Measurements from ENCODE around the gene MARF1.

The MARF1 gene

DNA sequence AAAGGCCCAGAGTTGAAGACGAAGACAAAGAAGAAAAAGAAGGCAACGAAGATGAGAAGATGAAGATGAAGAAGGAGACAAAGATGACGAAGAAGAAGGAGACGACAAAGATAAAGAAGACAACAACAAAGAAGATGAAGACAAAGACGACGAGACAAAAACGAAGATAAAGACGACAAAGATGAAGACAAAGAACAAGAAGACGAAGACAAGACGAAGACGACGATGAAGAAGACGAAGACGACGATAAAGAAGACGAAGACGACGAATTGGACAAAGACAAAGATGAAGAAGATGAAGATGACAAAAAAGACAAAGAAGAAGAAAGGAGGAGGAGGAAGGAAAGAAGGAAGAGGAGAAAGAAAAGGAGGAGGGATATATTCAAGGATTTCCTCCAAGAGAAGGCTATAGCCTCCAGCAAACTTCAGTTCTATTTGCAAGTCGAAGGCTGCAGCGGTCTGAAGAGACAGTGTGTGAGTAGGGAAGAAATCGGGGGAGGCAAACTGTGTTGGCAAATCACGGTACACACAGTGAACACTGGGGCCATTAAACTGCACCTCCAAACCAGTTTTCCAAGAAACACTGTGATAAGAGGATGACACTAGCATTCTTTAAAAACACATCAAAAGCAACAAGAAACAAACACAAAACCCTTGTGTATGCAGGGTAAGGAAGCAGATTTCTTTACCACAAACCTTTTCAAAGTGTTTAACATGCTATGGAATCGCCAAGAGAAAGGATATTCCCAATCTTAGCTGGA is 40.5 kb downstream of the MARF1 start:
- DNase-seq (ENCODE audit: low read depth, low spot score) = no peak

GRCh38 chr16:15601212-15601879 is 41.6 kb downstream of the MARF1 start:
- no peak for DNase-seq (ENCODE audit: low read depth, low spot score)

DNA sequence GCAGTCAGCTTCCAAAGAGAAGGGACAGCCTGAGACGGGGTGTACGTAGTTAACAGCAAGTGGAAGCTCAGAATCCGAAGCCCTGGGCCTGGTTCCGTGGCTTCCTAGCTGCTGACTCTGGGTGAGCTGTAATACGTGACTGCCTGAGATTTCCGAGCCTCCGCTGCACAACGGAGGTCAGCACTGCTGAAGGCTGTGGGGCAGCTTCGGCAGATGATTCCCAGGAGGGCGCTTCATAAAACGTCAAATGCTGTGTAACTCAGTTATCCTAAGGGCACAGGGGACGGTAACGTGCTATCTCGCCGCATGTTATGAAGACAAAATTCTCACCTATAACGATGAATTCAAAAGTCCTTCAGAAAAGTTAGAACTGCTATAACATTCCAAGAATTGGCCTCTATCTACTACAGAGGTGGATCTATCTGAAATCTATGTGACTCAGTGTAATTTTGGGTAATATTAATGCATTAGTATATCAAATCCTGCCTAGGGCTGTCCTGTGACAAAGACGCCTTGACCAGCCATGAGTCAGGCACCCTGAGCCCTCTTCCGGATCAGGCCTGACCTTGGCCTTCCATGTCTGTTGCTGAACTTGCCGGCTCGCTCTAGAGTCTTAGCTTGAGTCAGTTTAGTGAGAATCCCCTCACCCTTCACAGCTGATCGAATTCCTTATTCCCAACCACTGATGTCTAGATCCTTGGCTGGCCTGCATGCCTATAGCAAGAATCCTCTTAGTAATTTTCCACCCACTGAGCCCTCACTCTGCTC is 43.5 kb downstream of the MARF1 start:
- DNase-seq (ENCODE audit: low read depth, low spot score) = no peak

GRCh38 chr16:15598648-15599190 is 44.2 kb downstream of the MARF1 start:
- no peak for DNase-seq (ENCODE audit: low read depth, low spot score)

GRCh38 chr16:15597822-15598647 is 44.9 kb downstream of the MARF1 start:
- DNase-seq (ENCODE audit: low read depth, low spot score) = no peak

GRCh38 chr16:15597135-15597534 is 45.8 kb downstream of the MARF1 start:
- no peak for DNase-seq (ENCODE audit: low read depth, low spot score)

- DNase-seq (ENCODE audit: low read depth, low spot score) = no peak
Observed at GRCh38 chr16:15594711-15595320, 48.1 kb downstream of the MARF1 start.

GRCh38 chr16:15593235-15593634 is 49.7 kb downstream of the MARF1 start:
- no peak for DNase-seq (ENCODE audit: low read depth, low spot score)

DNA sequence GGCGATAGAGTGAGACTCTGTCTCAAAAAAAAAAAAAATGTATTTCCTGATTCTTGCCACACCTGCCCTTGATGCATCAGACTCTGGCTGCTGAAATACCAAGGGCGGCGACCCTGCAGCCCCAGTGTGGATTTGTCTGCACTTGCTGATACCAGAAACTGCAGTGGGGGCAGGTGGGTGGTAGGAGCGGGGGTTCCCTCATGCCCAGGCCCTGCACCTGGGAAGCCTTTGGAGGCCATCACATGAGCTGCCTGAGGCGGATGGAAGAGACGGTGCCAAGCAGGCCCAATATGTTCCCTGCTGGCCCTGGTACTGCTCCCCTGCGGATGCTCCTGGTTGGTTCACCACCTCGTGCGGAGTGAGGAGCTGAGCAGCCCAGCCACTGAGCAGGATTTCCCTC is 50.6 kb downstream of the MARF1 start:
- DNase-seq (ENCODE audit: low read depth, low spot score) = no peak

DNA sequence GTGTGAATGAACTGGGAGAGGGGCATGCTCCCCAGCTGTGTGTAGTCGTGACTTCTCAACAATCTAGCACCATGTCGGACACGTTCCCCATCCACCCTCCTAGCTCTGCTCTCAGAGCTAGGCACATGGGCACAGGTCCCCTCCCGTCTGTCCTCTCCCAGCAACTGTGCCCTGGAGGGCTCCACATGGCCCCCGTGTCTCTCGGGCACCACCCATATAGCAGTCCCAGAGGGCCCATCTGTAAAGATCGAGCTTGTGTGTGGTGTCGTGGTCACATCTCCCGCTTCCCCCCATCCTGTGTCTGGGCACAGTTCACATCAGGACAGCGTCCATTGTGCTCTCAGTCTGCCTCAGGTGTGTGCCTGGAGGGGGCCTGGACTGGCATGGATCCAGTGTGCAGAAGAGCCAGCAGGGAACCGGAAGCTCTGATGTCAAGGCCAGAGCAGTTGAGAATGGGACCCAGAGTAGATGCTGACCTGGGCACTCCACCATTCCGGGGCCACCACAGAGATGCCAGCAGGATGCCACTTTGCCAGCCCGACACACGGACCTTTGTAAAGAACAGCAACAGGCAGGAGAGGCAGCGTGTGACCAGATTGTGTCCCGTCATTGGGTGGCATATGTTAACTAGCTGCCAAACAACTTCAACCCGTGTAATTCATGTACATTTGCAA is 55.7 kb downstream of the MARF1 start:
- DNase-seq (ENCODE audit: low read depth, low spot score) = no peak

GRCh38 chr16:15586716-15587115 is 56.2 kb downstream of the MARF1 start:
- DNase-seq (ENCODE audit: low read depth, low spot score) = no peak

- DNase-seq (ENCODE audit: low read depth, low spot score) = no peak
Observed at GRCh38 chr16:15585956-15586355, 57.0 kb downstream of the MARF1 start.

DNA sequence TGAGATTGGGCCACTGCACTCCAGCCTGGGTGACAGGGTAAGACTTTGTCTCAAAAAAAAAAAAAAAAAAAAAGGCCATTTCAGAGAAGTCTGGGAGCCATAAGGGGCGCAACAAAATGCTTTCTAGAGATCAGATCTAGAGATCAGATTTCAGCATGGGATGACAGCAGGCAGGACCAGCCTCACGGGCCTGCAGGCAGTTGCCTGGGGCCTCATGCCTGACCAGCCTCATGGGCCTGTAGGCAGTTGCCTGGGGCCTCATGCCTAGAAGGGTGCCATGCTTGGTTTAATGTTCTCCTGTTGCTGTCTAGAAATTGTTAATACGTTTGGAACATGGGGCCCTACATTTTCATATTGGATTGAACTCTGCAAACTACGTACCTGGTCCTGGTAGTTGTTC is 59.4 kb downstream of the MARF1 start:
- no peak for DNase-seq (ENCODE audit: low read depth, low spot score)

DNA sequence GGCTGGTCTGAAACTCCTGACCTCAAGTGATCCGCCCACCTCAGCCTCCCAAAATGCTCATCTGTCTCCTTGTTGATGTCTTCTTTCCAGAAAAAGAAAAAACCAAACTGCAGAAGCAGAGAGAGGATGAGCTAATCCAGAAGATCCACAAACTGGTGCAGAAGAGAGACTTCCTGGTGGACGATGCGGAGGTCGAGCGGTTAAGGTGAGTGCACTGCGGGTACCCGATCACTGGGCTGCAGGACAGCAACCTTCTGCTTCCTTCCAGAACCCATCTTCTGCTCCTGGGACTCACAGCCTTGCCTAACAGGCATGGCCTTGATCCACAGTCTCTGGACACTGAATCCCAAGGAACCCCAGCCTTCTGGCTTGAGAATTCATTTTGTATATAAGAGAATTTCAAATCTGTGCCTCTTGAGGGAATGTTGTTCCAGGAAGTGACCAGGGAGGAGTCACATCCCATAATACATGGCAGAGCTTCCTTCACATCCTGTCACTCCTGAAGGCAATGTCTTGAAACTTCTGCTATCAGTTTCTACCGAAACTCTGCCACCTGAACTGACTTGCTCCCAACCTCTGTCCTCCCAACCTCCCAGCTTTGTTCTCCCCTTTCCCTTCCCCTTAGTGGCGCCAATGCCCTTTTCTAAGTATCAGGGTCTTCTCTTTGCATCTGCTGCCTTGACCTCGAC is 61.7 kb downstream of the MARF1 start:
- DNase-seq (ENCODE audit: low read depth, low spot score) = no peak

GRCh38 chr16:15578824-15579223 is 64.1 kb downstream of the MARF1 start:
- no peak for DNase-seq (ENCODE audit: low read depth, low spot score)

DNA sequence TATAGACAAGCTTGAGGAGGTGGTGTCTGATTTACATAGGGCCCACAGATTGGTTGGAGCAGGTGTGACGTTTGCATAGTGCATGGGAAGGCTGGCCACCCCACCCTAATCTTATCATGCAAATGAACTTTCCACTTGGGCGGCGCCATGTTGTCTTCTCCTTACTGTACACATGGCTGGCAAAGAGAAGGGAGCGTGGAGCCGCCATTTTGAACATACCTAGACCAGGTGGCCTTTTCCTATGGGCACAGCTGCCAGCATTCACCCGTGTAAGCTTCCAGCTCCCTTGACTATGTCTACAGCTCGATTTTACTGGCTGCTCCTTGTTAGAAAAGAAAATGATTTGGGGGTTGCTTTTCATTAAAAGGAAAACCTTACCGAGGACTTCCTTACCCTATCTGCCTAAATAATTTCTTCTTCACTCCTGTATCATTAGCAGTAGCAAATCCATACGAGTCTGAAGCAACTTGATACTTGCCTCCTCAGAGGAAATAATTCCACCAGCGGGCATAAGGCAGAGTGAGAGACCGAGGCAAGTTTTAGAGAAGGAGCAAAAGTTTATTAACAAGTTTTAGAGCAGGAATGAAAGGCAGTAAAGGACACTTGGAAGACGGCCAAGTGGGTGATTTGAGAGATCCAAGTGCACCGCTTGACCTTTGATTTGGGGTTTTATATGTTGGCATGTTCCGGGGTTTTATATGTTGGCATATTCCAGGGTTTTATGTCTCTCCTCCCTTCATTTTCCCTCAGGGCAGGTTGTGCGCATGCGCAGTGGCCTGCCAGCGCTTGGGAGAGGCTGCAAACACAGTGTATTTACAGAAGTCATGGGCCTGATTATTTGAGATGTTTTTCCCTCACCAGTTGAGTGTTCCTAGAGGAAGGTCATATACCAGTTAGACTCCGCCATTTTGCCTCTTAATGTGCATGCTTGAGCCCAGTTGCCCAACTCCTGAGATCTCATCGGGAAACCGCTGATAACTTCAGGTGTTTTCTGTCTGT is 65.7 kb downstream of the MARF1 start:
- no peak for DNase-seq (ENCODE audit: low read depth, low spot score)

- DNase-seq (ENCODE audit: low read depth, low spot score) = no peak
Observed at GRCh38 chr16:15575293-15576049, 67.5 kb downstream of the MARF1 start.

- no peak for DNase-seq (ENCODE audit: low read depth, low spot score)
Observed at GRCh38 chr16:15574614-15574948, 68.4 kb downstream of the MARF1 start.
